SK-N-MC (cell line): ENCODE results near the gene MAST2.

Experiments used
- EZH2 ChIP-seq: fragments of 200-600 bp; sonication (generic); IDR thresholded peaks from one replicate; pipeline ENCODE4 v1.6.1; 2017; ENCODE audit warnings: antibody characterized with exemption
- POLR2AphosphoS5 ChIP-seq: IDR thresholded peaks from 2 replicates; pipeline ENCODE4 v1.6.1; 2012; ENCODE audit warnings: mild to moderate bottlenecking, low read depth, low read length, borderline replicate concordance

- TF ChIP-seq POLR2AphosphoS5, result no peak
- TF ChIP-seq EZH2, result no peak
These were observed 157.7 kb downstream of the MAST2 start for GRCh38 chr1:45960930-45961715.
